NT2/D1 (cell line): ENCODE results near the gene GNAZ.

ENCODE experiments used
- SUZ12 ChIP-seq: IDR thresholded peaks from 2 replicates; pipeline ENCODE4 v1.6.1; 2011; ENCODE audit not compliant: insufficient read length, insufficient read depth; ENCODE audit errors: extremely low read depth
- YY1 ChIP-seq: IDR thresholded peaks from 2 replicates; pipeline ENCODE4 v1.6.1; 2011; ENCODE audit not compliant: insufficient read length, insufficient read depth

DNA sequence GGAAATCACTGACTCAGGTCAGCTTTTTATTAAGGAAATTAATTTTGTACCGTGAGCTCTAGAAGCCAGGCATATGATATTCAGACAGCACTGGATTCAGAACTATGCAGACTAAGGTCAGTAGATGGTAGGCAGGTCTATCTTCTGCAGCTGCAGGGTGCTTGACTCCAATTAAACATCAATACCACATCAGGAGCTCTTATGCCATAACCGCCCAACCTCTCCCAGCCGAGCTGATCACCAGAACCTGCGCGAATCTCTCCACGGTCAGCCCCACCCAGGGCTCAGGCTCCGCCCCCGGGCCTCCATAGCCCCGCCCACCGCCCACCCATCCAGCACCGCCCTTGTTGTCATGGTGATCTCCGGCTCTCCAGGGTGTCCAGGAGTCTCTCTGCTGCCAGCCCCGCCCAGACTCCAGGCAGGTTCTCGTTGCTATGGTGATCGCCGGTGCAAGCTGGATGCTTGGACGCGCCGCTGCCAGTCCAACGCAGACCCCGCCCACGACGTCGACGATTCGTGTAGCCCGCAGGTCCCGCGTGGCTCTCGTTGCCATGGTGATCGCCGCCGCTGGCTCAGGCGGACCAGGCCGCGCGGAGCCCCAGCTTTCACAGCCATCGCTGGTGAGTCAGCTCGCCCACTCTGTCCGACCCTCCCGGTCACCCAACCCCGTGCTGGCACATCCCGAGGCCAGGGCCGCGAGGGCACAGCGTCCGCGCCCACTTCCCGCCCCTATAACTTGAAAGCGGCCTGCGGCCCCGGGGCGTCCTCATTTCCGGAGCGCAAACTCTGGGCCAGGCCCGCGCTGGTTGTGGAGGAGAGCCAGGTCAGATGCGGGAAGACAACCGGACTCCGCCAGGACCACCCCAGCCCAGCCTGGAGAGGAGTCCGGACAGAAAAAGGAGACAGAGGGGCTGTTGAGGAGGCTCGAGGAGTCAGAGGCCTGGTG is 74.9 kb downstream of the GNAZ start, which contains the start of gene RAB36:
- no peak for TF ChIP-seq YY1
- TF ChIP-seq SUZ12 = no peak
